ENCODE data around the gene RGL1.

Gene RGL1

DNA sequence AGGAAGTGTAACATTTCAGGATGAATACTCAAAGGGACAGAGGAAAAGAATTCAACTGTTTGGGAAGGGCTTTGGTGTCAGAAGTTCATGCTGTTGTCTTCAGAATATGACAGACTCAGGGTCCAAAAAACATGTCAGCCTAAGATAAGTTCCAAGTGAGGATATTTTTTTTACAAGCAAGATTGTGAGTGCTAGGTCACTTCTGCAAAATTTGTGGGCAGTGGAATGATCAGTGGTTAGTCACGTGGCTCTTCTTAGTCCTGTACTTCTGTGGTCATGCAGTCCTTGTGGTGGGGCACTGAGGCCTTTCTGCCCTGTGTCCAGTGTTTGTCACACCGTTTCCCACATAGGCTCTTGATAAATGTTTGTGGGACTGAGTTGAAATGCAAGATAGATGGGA lies 5.2 kb downstream of the RGL1 start:
- H3K79me2 ChIP-seq (ENCODE audit: insufficient read depth, low read length), result no peaks in the 10 kb centered on the region

DNA sequence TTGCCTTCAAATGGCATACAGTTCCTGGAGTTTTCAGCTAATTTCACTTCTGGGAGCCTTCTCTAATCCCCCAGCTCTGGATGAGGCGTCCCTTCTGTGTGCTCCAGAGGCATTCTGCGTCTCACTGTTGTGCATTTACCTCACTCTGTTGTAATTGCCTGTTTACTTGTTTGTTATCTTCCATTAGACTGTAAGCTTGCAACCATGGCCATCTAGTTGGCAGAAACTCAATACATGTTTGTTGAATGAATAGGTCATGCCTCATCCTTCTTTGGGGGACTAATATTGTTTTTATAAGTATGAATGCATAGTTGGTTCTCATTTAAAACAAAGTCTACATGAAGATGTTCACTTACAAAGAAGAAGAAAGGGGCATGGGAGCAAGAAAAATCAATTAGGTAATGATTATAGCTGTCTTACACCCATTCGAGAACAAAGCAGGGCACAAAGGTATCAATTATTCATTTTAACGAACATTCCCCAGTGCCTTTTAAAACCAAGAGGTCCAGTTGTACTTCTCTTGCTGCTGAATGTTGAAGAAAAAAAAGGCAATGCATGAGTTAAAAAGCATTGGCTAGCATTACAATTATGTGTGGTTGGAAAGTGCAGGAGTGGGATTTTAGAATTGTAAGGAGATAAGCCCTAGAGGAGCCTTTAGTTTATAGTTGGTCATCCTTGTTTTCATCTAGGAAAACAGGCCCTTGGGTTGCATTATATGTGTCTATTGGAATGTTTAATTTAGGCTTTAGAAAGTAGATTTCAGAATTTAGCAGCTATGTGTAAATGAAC lies 6.0 kb downstream of the RGL1 start:
- H3K36me3 ChIP-seq (ENCODE audit: insufficient read depth, low read length), result no peaks in the 10 kb centered on the region
- H4K20me1 ChIP-seq (ENCODE audit: insufficient read depth, low read length, poor library complexity, severe bottlenecking), result no peaks in the 10 kb centered on the region

More for the DNA sequence above, 5.2 kb downstream of the RGL1 start:
- Histone ChIP-seq H2AFZ (ENCODE audit: low read length) (no peak overlapping the region), H3K4me2 (ENCODE audit: low read depth, low read length, poor library complexity, severe bottlenecking) (no peak overlapping the region), H3F3A (ENCODE audit: low read depth) (no peaks in the 10 kb centered on the region), H3K4me1 (ENCODE audit: insufficient read depth, low read length, poor library complexity, severe bottlenecking) (no peaks in the 10 kb centered on the region), H3K9me2 (replicated peaks; ENCODE audit: low read depth, low read length) (no peaks in the 10 kb centered on the region), H4K20me1 (ENCODE audit: insufficient read depth, low read length, poor library complexity, severe bottlenecking) (no peaks in the 10 kb centered on the region), H3K27me3 (ENCODE audit: insufficient read depth, low read length, poor library complexity, severe bottlenecking) (no peaks in the 10 kb centered on the region), H3K4me3 (ENCODE audit: low read length, poor library complexity, severe bottlenecking) (no peak overlapping the region), H3K9ac (ENCODE audit: low read depth, low read length, poor library complexity, severe bottlenecking) (no peak overlapping the region), H3K9me3 (ENCODE audit: insufficient read depth, low read depth, low read length) (no peaks in the 10 kb centered on the region), H3K36me3 (ENCODE audit: insufficient read depth, low read length) (no peaks in the 10 kb centered on the region)
- no peak for TF ChIP-seq EZH2phosphoT487 (IDR thresholded peaks at IDR 0.05; ENCODE audit: borderline replicate concordance)
- TF ChIP-seq, protein P1, sequence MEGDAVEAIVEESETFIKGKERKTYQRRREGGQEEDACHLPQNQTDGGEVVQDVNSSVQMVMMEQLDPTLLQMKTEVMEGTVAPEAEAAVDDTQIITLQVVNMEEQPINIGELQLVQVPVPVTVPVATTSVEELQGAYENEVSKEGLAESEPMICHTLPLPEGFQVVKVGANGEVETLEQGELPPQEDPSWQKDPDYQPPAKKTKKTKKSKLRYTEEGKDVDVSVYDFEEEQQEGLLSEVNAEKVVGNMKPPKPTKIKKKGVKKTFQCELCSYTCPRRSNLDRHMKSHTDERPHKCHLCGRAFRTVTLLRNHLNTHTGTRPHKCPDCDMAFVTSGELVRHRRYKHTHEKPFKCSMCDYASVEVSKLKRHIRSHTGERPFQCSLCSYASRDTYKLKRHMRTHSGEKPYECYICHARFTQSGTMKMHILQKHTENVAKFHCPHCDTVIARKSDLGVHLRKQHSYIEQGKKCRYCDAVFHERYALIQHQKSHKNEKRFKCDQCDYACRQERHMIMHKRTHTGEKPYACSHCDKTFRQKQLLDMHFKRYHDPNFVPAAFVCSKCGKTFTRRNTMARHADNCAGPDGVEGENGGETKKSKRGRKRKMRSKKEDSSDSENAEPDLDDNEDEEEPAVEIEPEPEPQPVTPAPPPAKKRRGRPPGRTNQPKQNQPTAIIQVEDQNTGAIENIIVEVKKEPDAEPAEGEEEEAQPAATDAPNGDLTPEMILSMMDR (conservative IDR thresholded peaks at IDR 0.05; ENCODE audit: low read length), result no peak

DNA sequence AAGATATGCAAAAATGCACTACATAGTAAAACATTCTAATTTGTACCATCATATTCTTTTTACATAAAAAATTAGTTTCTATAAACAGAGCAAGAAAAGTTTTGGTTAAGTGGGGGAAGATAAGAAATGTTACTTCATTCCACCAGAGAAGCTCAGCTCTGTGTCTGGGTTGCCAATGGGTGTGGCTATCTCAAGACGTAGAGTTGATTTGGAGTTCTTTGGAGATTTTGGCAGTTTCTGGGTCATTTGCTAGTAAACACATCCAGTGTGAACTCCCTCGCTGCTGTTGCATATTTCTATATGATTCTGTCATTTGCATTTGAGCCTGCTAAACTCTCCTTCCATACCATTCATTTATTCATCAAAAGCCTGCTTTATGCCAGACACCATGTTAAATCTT lies 7.2 kb downstream of the RGL1 start:
- no peaks in the 10 kb centered on the region for H3K4me1 ChIP-seq (ENCODE audit: insufficient read depth, low read length, poor library complexity, severe bottlenecking)
- no peaks in the 10 kb centered on the region for H3K79me2 ChIP-seq (ENCODE audit: insufficient read depth, low read length)
- H3K4me3 ChIP-seq (ENCODE audit: low read length, poor library complexity, severe bottlenecking), result no peak overlapping the region

More for the DNA sequence above, 6.0 kb downstream of the RGL1 start:
- Histone ChIP-seq H2AFZ (ENCODE audit: low read length) (no peak overlapping the region), H3K79me2 (ENCODE audit: insufficient read depth, low read length) (no peaks in the 10 kb centered on the region), H3K9me3 (ENCODE audit: insufficient read depth, low read depth, low read length) (no peaks in the 10 kb centered on the region), H3K9me2 (replicated peaks; ENCODE audit: low read depth, low read length) (no peaks in the 10 kb centered on the region), H3K4me2 (ENCODE audit: low read depth, low read length, poor library complexity, severe bottlenecking) (no peak overlapping the region), H3K4me1 (ENCODE audit: insufficient read depth, low read length, poor library complexity, severe bottlenecking) (no peaks in the 10 kb centered on the region), H3K9ac (ENCODE audit: low read depth, low read length, poor library complexity, severe bottlenecking) (no peak overlapping the region), H3K4me3 (ENCODE audit: low read length, poor library complexity, severe bottlenecking) (no peak overlapping the region), H3K27me3 (ENCODE audit: insufficient read depth, low read length, poor library complexity, severe bottlenecking) (no peaks in the 10 kb centered on the region), H3F3A (ENCODE audit: low read depth) (no peaks in the 10 kb centered on the region)
- TF ChIP-seq, protein P1 (conservative IDR thresholded peaks at IDR 0.05; ENCODE audit: low read length), result no peak

More for the DNA sequence above, 7.2 kb downstream of the RGL1 start:
- Histone ChIP-seq H3K9me2 (replicated peaks; ENCODE audit: low read depth, low read length) (no peaks in the 10 kb centered on the region), H3K36me3 (ENCODE audit: insufficient read depth, low read length) (no peaks in the 10 kb centered on the region), H3K4me2 (ENCODE audit: low read depth, low read length, poor library complexity, severe bottlenecking) (no peak overlapping the region), H2AFZ (ENCODE audit: low read length) (no peak overlapping the region), H4K20me1 (ENCODE audit: insufficient read depth, low read length, poor library complexity, severe bottlenecking) (no peaks in the 10 kb centered on the region), H3K27me3 (ENCODE audit: insufficient read depth, low read length, poor library complexity, severe bottlenecking) (no peaks in the 10 kb centered on the region), H3K9ac (ENCODE audit: low read depth, low read length, poor library complexity, severe bottlenecking) (no peak overlapping the region), H3F3A (ENCODE audit: low read depth) (no peaks in the 10 kb centered on the region), H3K9me3 (ENCODE audit: insufficient read depth, low read depth, low read length) (no peaks in the 10 kb centered on the region)
- TF ChIP-seq EZH2phosphoT487 (IDR thresholded peaks at IDR 0.05; ENCODE audit: borderline replicate concordance), result no peak
- TF ChIP-seq, protein P1 (conservative IDR thresholded peaks at IDR 0.05; ENCODE audit: low read length), result no peak
